B cell (primary cell): ENCODE data around the gene SNX20. TPM values are rescaled to one million over a fixed set of nuclear protein-coding genes. Genes with fewer than 3 reads are reported as not detected.

ENCODE experiments used
- ATAC-seq: fragments of 200-7000 bp; cut with Tn5 transposase; one replicate; pipeline ENCODE4 v1.10.0; 2021; ENCODE audit warnings: low read depth, mild to moderate bottlenecking, moderate number of reproducible peaks, moderate library complexity
- CTCF ChIA-PET: fragments of 350-600 bp; sonication (Branson Sonifier 250); formaldehyde crosslinking; loops from one replicate; lab custom pipeline; 2021; ENCODE audit warnings: antibody characterized with exemption, inconsistent platforms; lab: Charles Lee
- POLR2A ChIA-PET: fragments of 350-600 bp; sonication (Branson Sonifier 250); formaldehyde crosslinking; loops from one replicate; lab custom pipeline; 2021; ENCODE audit warnings: antibody characterized with exemption; lab: Charles Lee
- DNase-seq: peaks from one replicate; pipeline ENCODE4 v3.0.0; 2013
- H2AFZ ChIP-seq: 2 replicates; pipeline ENCODE4 v1.6.1; 2012; ENCODE audit warnings: mild to moderate bottlenecking, low read depth, low read length; ENCODE audit not compliant: insufficient read depth, poor library complexity, severe bottlenecking
- H3K27ac ChIP-seq, 2 donors: 1 replicate in 1 of 2; 2 replicates in 1 of 2; pipeline ENCODE4 v1.5.1; 2012 to 2013; ENCODE audit warnings: low read length in 2 of 2, mild to moderate bottlenecking in 2 of 2, moderate library complexity in 1 of 2
- H3K27me3 ChIP-seq, 4 experiments: fragments of 200-600 bp in 1 of 4; sonication (generic) in 1 of 4; replicated peaks in 1 of 4; 1 replicate in 2 of 4; 2 replicates in 2 of 4; pipeline versions ENCODE4 v1.6.1 to v1.7.0; 2013 to 2016; ENCODE audit warnings: low read length in 3 of 4, mild to moderate bottlenecking in 2 of 4, mixed read lengths in 1 of 4, moderate library complexity in 1 of 4; ENCODE audit not compliant: insufficient read depth in 4 of 4, control insufficient read depth in 3 of 4; ENCODE audit errors: control extremely low read depth in 1 of 4
- H3K36me3 ChIP-seq, 2 experiments: replicated peaks in 1 of 2; 1 replicate in 1 of 2; 2 replicates in 1 of 2; pipeline versions ENCODE4 v1.6.1 to v1.7.1; 2013; ENCODE audit warnings: low read length in 1 of 2; ENCODE audit not compliant: insufficient read depth in 2 of 2, control insufficient read depth in 1 of 2; ENCODE audit errors: control extremely low read depth in 1 of 2, extremely low read depth in 1 of 2
- H3K4me1 ChIP-seq, 2 donors: fragments of 200-600 bp in 1 of 2; sonication (generic) in 1 of 2; 1 replicate in 1 of 2; 2 replicates in 1 of 2; pipeline versions ENCODE4 v1.5.1 to v1.6.1; 2013 to 2017; ENCODE audit warnings: low read length in 2 of 2; ENCODE audit not compliant: control insufficient read depth in 2 of 2, insufficient read depth in 2 of 2
- H3K4me2 ChIP-seq: replicated peaks from 2 replicates; pipeline ENCODE3; 2012; ENCODE audit warnings: mild to moderate bottlenecking, low read depth, low read length; ENCODE audit not compliant: poor library complexity, severe bottlenecking
- H3K4me3 ChIP-seq, 5 experiments: fragments of 200-600 bp in 1 of 5; sonication (generic) in 1 of 5; 1 replicate in 3 of 5; 2 replicates in 2 of 5; pipeline versions ENCODE4 v1.5.1 to v1.7.0; 2011 to 2016; ENCODE audit warnings: low read length in 4 of 5, mild to moderate bottlenecking in 4 of 5, low read depth in 2 of 5, control low read depth in 1 of 5, moderate library complexity in 1 of 5; ENCODE audit not compliant: insufficient read depth in 1 of 5; ENCODE audit errors: control extremely low read depth in 1 of 5, extremely low read depth in 1 of 5
- H3K79me2 ChIP-seq: fragments of 200-600 bp; sonication (generic); one replicate; pipeline ENCODE4 v1.6.0; 2016; ENCODE audit warnings: low read length; ENCODE audit not compliant: control insufficient read depth, insufficient read depth
- H3K9ac ChIP-seq: fragments of 200-600 bp; sonication (generic); 2 replicates; pipeline ENCODE4 v1.6.1; 2017; ENCODE audit warnings: mild to moderate bottlenecking, low read length, moderate library complexity
- H3K9me3 ChIP-seq, 3 donors: one replicate each; pipeline versions ENCODE4 v1.6.1 to v1.7.1; 2013; ENCODE audit warnings: low read length in 2 of 3; ENCODE audit not compliant: control insufficient read depth in 2 of 3, insufficient read depth in 1 of 3; ENCODE audit errors: control extremely low read depth in 1 of 3
- H4K20me1 ChIP-seq: 2 replicates; pipeline ENCODE4 v1.6.0; 2012; ENCODE audit warnings: mild to moderate bottlenecking, low read length; ENCODE audit not compliant: insufficient read depth, control insufficient read depth, poor library complexity, severe bottlenecking
- H3K27ac Mint-ChIP-seq: one replicate; pipeline ENCODE4 v1.8.0; 2021; ENCODE audit warnings: mixed read lengths
- H3K27me3 Mint-ChIP-seq: one replicate; pipeline ENCODE4 v1.8.0; 2021; ENCODE audit warnings: mixed read lengths
- H3K4me1 Mint-ChIP-seq: one replicate; pipeline ENCODE4 v1.8.0; 2021; ENCODE audit warnings: mixed read lengths
- H3K4me3 Mint-ChIP-seq: one replicate; pipeline ENCODE4 v1.8.0; 2021; ENCODE audit warnings: mixed read lengths
- H3K9me3 Mint-ChIP-seq: one replicate; pipeline ENCODE4 v1.8.0; 2022; ENCODE audit warnings: mixed read lengths; ENCODE audit not compliant: insufficient read depth
- EZH2 ChIP-seq: IDR thresholded peaks from 2 replicates; pipeline ENCODE4 v1.6.1; 2012; ENCODE audit warnings: borderline replicate concordance, low read depth, mild to moderate bottlenecking, moderate library complexity, low read length; ENCODE audit not compliant: insufficient read depth, poor library complexity, severe bottlenecking
- WGBS: methylation state at CpG from one replicate; pipeline ENCODE4 v1.1.5; 2013; ENCODE audit warnings: missing lambda C conversion rate; ENCODE audit not compliant: insufficient coverage; 5-methylcytosine and 5-hydroxymethylcytosine counted together
- intact Hi-C: fragments of 100-400 bp; cut with micrococcal nuclease; formaldehyde crosslinking; loops from one replicate; pipeline ENCODE4 v1.10.0; 2022
- polyA plus RNA-seq: library from polyadenylated mRNA; depleted of rRNA; stranded (reverse); fragments of >200 nt; gene quantifications from 2 replicates; pipeline ENCODE4 v1.2.3, GENCODE V29; 2012
- total RNA-seq, 2 donors: library from RNA; stranded (reverse); fragments of 120-200 nt in 1 of 2; gene quantifications; 1 replicate in 1 of 2; 2 replicates in 1 of 2; pipeline versions ENCODE4 v1.2.3 to v1.2.4, GENCODE V29; 2013 to 2022
- TF ChIP-seq, protein P1 (sequence below): fragments of 200-600 bp; IDR thresholded peaks from one replicate; pipeline ENCODE4 v1.8.0; 2022; ENCODE audit warnings: antibody characterized with exemption, mild to moderate bottlenecking

SNX20 gene
- total and polyA plus RNA-seq, 2 donors (not counting 1 experiment from before 2014, with no cell fraction given) = 34.7 to 43.0 TPM

GRCh38 chr16:50724306-50724705, 43.2 kb upstream of the SNX20 start:
- ATAC-seq (no peak), DNase-seq (no peak)
- POLR2A ChIA-PET = interaction anchor here (0.6 kb wide), 1 partner anchor 111 kb away, joined by 5 read pairs; no protein-coding TSS in a partner anchor
- no peak overlapping the region for H3K4me2 ChIP-seq
- TF ChIP-seq EZH2 = no peak
- TF ChIP-seq, protein P1, sequence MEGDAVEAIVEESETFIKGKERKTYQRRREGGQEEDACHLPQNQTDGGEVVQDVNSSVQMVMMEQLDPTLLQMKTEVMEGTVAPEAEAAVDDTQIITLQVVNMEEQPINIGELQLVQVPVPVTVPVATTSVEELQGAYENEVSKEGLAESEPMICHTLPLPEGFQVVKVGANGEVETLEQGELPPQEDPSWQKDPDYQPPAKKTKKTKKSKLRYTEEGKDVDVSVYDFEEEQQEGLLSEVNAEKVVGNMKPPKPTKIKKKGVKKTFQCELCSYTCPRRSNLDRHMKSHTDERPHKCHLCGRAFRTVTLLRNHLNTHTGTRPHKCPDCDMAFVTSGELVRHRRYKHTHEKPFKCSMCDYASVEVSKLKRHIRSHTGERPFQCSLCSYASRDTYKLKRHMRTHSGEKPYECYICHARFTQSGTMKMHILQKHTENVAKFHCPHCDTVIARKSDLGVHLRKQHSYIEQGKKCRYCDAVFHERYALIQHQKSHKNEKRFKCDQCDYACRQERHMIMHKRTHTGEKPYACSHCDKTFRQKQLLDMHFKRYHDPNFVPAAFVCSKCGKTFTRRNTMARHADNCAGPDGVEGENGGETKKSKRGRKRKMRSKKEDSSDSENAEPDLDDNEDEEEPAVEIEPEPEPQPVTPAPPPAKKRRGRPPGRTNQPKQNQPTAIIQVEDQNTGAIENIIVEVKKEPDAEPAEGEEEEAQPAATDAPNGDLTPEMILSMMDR = no peak
- no peaks in the 10 kb centered on the region for H3K79me2 ChIP-seq
- no peaks in the 10 kb centered on the region for H3K4me1 Mint-ChIP-seq
- CTCF ChIA-PET = interaction anchor here (0.8 to 1.8 kb wide), 2 partner anchors 56 to 416 kb away, joined by 3 to 4 read pairs; no protein-coding TSS in a partner anchor
- no peaks in the 10 kb centered on the region for H4K20me1 ChIP-seq
- H3K4me3 ChIP-seq = no peak overlapping the region
- no peak overlapping the region for H3K9ac ChIP-seq
- H2AFZ ChIP-seq = no peak overlapping the region
- peak overlapping the region; percentile 13 for H3K27ac Mint-ChIP-seq
- intact Hi-C loops = no loop called here
- no peaks in the 10 kb centered on the region for H3K36me3 ChIP-seq
- no peaks in the 10 kb centered on the region for H3K27me3 ChIP-seq
- H3K4me3 Mint-ChIP-seq = no peak overlapping the region
- H3K27me3 Mint-ChIP-seq = no peaks in the 10 kb centered on the region
- H3K27ac ChIP-seq = no peak overlapping the region
- H3K4me1 ChIP-seq = peaks cover 0 to 4% of the 10 kb centered on the region in 2 donors
- peaks cover 12% of the 10 kb centered on the region for H3K9me3 Mint-ChIP-seq
- peaks cover 0 to 11% (median 3%) of the 10 kb centered on the region in 3 donors for H3K9me3 ChIP-seq

- peaks cover 0 to 11% (median 5%) of the 10 kb centered on the region in 3 donors for H3K9me3 ChIP-seq
- peaks cover 0 to 4% of the 10 kb centered on the region in 2 donors for H3K4me1 ChIP-seq
- no peak overlapping the region for H3K27ac ChIP-seq
- ATAC-seq (no peak), DNase-seq (no peak)
- H3K9ac ChIP-seq = no peak overlapping the region
- no peaks in the 10 kb centered on the region for H4K20me1 ChIP-seq
- intact Hi-C loops = no loop called here
- no peaks in the 10 kb centered on the region for H3K36me3 ChIP-seq
- Mint-ChIP-seq H3K4me3 (no peak overlapping the region), H3K27ac (no peak overlapping the region), H3K9me3 (peaks cover 12% of the 10 kb centered on the region), H3K27me3 (no peaks in the 10 kb centered on the region), H3K4me1 (no peaks in the 10 kb centered on the region)
- ChIA-PET POLR2A (interaction anchor here (0.7 kb wide), 1 partner anchor 38 kb away, joined by 5 read pairs; no protein-coding TSS in a partner anchor), CTCF (interaction anchor here (1.8 kb wide), 1 partner anchor 55 kb away, joined by 4 read pairs; no protein-coding TSS in a partner anchor)
- WGBS = 100% methylated on average over 2 of the region's 2 CpGs
- TF ChIP-seq, protein P1 = no peak
- no peak for TF ChIP-seq EZH2
- H3K79me2 ChIP-seq = no peaks in the 10 kb centered on the region
- no peak overlapping the region for H3K4me2 ChIP-seq
- H3K4me3 ChIP-seq = no peak overlapping the region
- H2AFZ ChIP-seq = no peak overlapping the region
- H3K27me3 ChIP-seq = no peaks in the 10 kb centered on the region
Observed at GRCh38 chr16:50722960-50723359, 41.8 kb upstream of the SNX20 start.
